Left lung (tissue), 10 donors: Measurements from ENCODE around the gene ALK. TPM values are rescaled to one million over a fixed set of nuclear protein-coding genes. Genes with fewer than 3 reads are reported as not detected.
"Not testable (repeated sequence)": the region's sequence is repeated elsewhere in the genome, so short reads cannot be mapped to it uniquely, and the experiment has no call there.

ENCODE experiments used
- ATAC-seq: fragments of 200-7000 bp; cut with Tn5 transposase; one replicate; pipeline ENCODE4 v1.9.1; 2020; ENCODE audit warnings: moderate library complexity
- DNase-seq, 4 donors: peaks; one replicate each; pipeline ENCODE4 v3.0.0-alpha.2; 2013 to 2020
- H3K27ac ChIP-seq, 2 donors: fragments of 200-600 bp; sonication (generic) in 1 of 2; one replicate each; pipeline versions ENCODE4 v1.5.0 to v1.8.0; 2020 to 2021
- H3K27me3 ChIP-seq, 2 donors: fragments of 200-600 bp; sonication (generic) in 1 of 2; one replicate each; pipeline versions ENCODE4 v1.5.0 to v1.8.0; 2020 to 2021
- H3K36me3 ChIP-seq, 2 donors: fragments of 200-600 bp; sonication (generic) in 1 of 2; one replicate each; pipeline versions ENCODE4 v1.5.0 to v1.8.0; 2020 to 2021
- H3K4me1 ChIP-seq, 2 donors: fragments of 200-600 bp; one replicate each; pipeline ENCODE4 v1.8.0; 2021
- H3K4me3 ChIP-seq, 2 donors: fragments of 200-600 bp; sonication (generic) in 1 of 2; one replicate each; pipeline versions ENCODE4 v1.5.0 to v1.8.0; 2020 to 2021; ENCODE audit warnings: mild to moderate bottlenecking in 1 of 2
- H3K9me3 ChIP-seq, 2 donors: fragments of 200-600 bp; sonication (generic) in 1 of 2; one replicate each; pipeline versions ENCODE4 v1.5.0 to v1.8.0; 2020 to 2021
- intact Hi-C, 2 donors: fragments of 100-400 bp; cut with DNase I; formaldehyde crosslinking; loops; one replicate each; pipeline versions ENCODE4 v1.11.2 to v1.14.2; 2022
- polyA plus RNA-seq, 6 donors: library from polyadenylated mRNA; unstranded; fragments of 120-200 nt; gene quantifications; one replicate each; pipeline ENCODE4 v1.2.1, GENCODE V29; 2013; ENCODE audit not compliant: insufficient read length in 6 of 6
- total RNA-seq, 2 donors: library from RNA; stranded (reverse); fragmentation: NEBNext Ultra II Directional; extraction: Animal tissue kit (Norgen Biotek cat#: 25700); gene quantifications; one replicate each; pipeline ENCODE4 v1.2.1, GENCODE V29; 2021
- TF ChIP-seq, protein P1 (sequence below), 2 donors: fragments of 200-600 bp; sonication (generic) in 1 of 2; IDR thresholded peaks; one replicate each; pipeline versions ENCODE4 v1.5.0 to v1.8.0; 2021; ENCODE audit warnings: antibody characterized with exemption in 2 of 2
- donor health status: DM: no; HTN: yes; CAD: no.
- donor health status: DM: no; HTN: no; CAD: no.

The ALK gene
- total and polyA plus RNA-seq, 8 donors = 0.06 to 0.70 (median 0.12) TPM; not detected in 2

DNA sequence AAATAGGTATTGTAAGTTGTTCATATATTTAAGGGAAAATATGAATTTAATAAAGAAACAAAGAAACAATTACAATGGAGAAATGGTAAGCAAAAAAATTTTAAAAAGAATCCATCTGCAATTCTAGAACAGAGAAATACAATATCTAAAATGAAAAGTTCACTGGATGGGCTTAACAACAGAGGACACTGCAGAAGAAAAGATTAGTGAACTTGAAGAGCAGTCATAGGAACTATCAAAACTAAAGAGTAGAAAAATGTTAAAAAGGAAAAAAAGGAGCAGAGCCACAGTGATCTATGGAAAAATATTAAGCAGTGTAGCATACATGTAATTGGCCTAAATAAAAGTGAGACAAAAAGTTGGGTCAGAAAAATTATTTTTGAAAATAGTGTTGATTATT is 83.5 kb downstream of the ALK start:
- peaks cover 0 to 14% of the 10 kb centered on the region in 2 donors for H3K9me3 ChIP-seq
- no peaks in the 10 kb centered on the region for H3K4me1 ChIP-seq
- H3K36me3 ChIP-seq = no peaks in the 10 kb centered on the region
- no peak overlapping the region for H3K4me3 ChIP-seq
- TF ChIP-seq, protein P1, sequence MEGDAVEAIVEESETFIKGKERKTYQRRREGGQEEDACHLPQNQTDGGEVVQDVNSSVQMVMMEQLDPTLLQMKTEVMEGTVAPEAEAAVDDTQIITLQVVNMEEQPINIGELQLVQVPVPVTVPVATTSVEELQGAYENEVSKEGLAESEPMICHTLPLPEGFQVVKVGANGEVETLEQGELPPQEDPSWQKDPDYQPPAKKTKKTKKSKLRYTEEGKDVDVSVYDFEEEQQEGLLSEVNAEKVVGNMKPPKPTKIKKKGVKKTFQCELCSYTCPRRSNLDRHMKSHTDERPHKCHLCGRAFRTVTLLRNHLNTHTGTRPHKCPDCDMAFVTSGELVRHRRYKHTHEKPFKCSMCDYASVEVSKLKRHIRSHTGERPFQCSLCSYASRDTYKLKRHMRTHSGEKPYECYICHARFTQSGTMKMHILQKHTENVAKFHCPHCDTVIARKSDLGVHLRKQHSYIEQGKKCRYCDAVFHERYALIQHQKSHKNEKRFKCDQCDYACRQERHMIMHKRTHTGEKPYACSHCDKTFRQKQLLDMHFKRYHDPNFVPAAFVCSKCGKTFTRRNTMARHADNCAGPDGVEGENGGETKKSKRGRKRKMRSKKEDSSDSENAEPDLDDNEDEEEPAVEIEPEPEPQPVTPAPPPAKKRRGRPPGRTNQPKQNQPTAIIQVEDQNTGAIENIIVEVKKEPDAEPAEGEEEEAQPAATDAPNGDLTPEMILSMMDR (IDR thresholded peaks at IDR 0.05) = no peak
- peaks cover 0 to 5% of the 10 kb centered on the region in 2 donors for H3K27me3 ChIP-seq
- DNase-seq = no peak
- ATAC-seq = no peak
- intact Hi-C loops = no loop called here
- H3K27ac ChIP-seq = no peak overlapping the region

DNA sequence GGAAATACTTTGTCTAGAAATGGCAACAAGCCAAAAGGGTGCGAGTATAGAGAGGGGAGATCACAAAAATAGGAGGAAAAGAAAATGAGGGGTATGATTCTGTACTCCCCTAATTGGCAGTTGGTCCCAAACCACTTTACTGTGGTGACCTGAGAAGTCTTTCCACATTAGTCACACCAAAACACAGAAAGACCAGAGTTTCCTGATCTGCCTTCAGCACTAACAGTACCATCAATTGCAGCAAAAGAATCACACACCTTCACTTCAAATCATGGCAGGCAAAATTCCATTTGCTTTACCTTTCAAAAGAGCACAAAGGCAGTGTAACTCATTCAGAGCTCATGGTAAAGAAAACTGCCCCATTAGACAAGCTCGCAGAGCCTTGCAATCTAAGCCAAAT is 86.8 kb downstream of the ALK start:
- DNase-seq = no peak
- peaks cover 0 to 14% of the 10 kb centered on the region in 2 donors for H3K9me3 ChIP-seq
- intact Hi-C loops = no loop called here
- H3K36me3 ChIP-seq = no peaks in the 10 kb centered on the region
- TF ChIP-seq, protein P1 (IDR thresholded peaks at IDR 0.05) = no peak
- H3K27me3 ChIP-seq = no peaks in the 10 kb centered on the region
- no peaks in the 10 kb centered on the region for H3K4me1 ChIP-seq
- no peak overlapping the region for H3K4me3 ChIP-seq
- H3K27ac ChIP-seq = no peak overlapping the region
- peak; percentile 33 for ATAC-seq

DNA sequence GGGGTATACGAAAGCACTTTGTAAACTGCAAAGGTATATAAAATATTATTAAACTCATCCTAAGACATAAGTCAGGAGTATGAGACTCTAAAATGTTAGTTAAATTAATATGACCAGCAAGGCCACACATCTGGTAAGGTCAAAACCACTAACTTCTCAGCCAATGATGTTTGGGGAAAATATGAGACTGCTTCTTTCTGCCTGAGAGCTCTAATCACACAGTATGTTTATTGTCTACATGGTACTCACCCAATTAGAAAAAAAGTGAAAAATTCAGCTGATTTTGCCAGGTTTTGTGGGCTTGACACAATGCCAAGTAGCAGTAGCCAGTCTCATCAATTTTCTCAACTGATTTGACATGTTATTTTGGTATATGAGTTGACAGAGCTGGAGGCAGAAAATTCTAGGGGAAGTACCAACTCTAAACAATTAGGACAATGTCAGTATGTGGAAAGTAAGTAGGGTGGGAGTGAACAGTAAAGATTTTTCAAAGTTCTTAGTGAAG is 87.3 kb downstream of the ALK start:
- H3K36me3 ChIP-seq = no peaks in the 10 kb centered on the region
- TF ChIP-seq, protein P1 (IDR thresholded peaks at IDR 0.05) = no peak
- no peak for ATAC-seq
- no peak overlapping the region for H3K4me3 ChIP-seq
- peaks cover 0 to 14% of the 10 kb centered on the region in 2 donors for H3K9me3 ChIP-seq
- H3K27me3 ChIP-seq = no peaks in the 10 kb centered on the region
- H3K27ac ChIP-seq = no peak overlapping the region
- intact Hi-C loops = no loop called here
- no peaks in the 10 kb centered on the region for H3K4me1 ChIP-seq
- no peak for DNase-seq

DNA sequence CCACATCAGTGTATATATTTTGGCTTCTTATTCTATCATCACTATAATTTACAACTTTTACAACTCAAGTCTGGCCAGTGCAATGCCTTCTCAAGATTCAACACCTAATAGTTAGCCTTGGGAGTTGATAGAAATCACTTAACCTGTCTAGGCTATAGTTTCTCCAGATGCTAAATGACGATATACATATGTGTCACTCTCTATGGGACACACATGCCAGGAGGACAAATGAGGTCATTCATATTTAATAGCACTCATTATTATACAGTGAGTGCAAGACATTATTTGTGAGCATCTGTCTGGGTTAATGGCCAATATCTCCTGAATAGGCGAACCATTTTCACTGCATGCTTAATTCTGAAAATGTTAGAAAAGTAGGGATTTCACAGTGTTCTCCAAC is 89.8 kb downstream of the ALK start:
- intact Hi-C loops = no loop called here
- Histone ChIP-seq H3K27me3 (no peaks in the 10 kb centered on the region), H3K9me3 (no peaks in the 10 kb centered on the region), H3K27ac (no peak overlapping the region), H3K4me3 (no peak overlapping the region), H3K4me1 (no peaks in the 10 kb centered on the region), H3K36me3 (no peaks in the 10 kb centered on the region)
- ATAC-seq (no peak), DNase-seq (no peak)
- TF ChIP-seq, protein P1 (IDR thresholded peaks at IDR 0.05) = no peak

DNA sequence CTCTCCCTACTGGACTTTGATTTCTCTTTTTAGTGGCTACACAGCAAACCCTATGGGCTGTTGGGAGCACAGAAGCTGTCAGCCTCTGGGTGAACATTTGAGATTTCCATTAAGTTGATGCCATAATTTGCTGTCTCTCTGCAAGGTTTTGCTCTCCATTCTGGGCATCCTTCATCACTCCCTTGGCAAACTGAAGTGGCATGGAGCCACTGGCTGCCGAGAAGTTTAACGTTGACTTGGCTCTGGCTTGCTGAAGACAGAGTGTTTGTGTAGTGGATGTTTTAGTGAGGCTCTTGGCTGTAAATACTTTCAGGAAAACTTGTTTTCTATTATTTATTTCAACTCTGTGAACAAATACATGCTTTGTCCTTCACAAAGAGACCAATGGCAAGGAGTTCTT is 91.5 kb downstream of the ALK start:
- Histone ChIP-seq H3K27ac (no peak overlapping the region), H3K36me3 (no peaks in the 10 kb centered on the region), H3K4me3 (no peak overlapping the region), H3K9me3 (no peaks in the 10 kb centered on the region), H3K27me3 (no peaks in the 10 kb centered on the region), H3K4me1 (no peaks in the 10 kb centered on the region)
- no peak for ATAC-seq
- intact Hi-C loops = no loop called here
- TF ChIP-seq, protein P1 (IDR thresholded peaks at IDR 0.05) = no peak
- DNase-seq = no peak

DNA sequence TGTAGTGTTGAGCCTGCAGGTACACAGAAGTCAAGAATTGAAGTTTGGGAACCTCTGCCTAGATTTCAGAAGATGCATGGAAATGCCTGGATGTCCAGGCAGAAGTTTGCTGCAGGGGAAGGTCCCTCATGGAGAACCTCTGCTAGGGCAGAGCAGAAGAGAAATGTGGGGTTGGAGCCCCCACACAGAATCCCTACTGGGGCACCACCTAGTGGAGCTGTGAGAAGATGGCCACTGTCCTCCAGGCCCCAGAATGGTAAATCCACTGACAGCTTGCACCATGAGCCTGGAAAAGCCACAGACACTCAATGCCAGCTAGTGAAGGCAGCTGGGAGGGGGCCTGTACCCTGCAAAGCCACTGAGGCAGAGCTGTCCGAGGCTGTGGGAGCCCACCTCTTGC is 97.2 kb downstream of the ALK start:
- H3K27ac ChIP-seq, H3K9me3 ChIP-seq, ATAC-seq, DNase-seq, H3K27me3 ChIP-seq, intact Hi-C loops, H3K4me1 ChIP-seq, H3K4me3 ChIP-seq, H3K36me3 ChIP-seq: not testable (repeated sequence)
